HEK293 (cell line): ENCODE measurements around the gene LAMC2.
A peak's percentile ranks its signal among the peaks of the same experiment; 100 is the strongest.

Experiments
- FEZF1 ChIP-seq: fragments of 450-650 bp; formaldehyde crosslinking; IDR thresholded peaks from 2 replicates; pipeline ENCODE4 v1.5.1; 2016; ENCODE audit warnings: missing biosample characterization, missing genetic modification characterization
- MYNN ChIP-seq: fragments of 450-650 bp; formaldehyde crosslinking; IDR thresholded peaks from 2 replicates; pipeline ENCODE4 v1.5.1; 2016; ENCODE audit warnings: missing biosample characterization, missing genetic modification characterization, borderline replicate concordance
- RBAK ChIP-seq: fragments of 450-650 bp; formaldehyde crosslinking; IDR thresholded peaks from 2 replicates; pipeline ENCODE4 v1.5.1; 2016; ENCODE audit warnings: missing biosample characterization, missing genetic modification characterization
- ZBTB17 ChIP-seq: fragments of 450-650 bp; formaldehyde crosslinking; IDR thresholded peaks from 2 replicates; pipeline ENCODE4 v1.5.1; 2016; ENCODE audit warnings: missing biosample characterization, missing genetic modification characterization
- ZEB2 ChIP-seq: fragments of 450-650 bp; formaldehyde crosslinking; IDR thresholded peaks from 2 replicates; pipeline ENCODE4 v1.5.1; 2016; ENCODE audit warnings: missing biosample characterization, missing genetic modification characterization
- ZNF155 ChIP-seq: fragments of 450-650 bp; formaldehyde crosslinking; IDR thresholded peaks from 2 replicates; pipeline ENCODE4 v1.5.1; 2016; ENCODE audit warnings: missing biosample characterization, missing genetic modification characterization
- ZNF2 ChIP-seq: fragments of 450-650 bp; formaldehyde crosslinking; IDR thresholded peaks from 2 replicates; pipeline ENCODE4 v1.5.1; 2016; ENCODE audit warnings: missing biosample characterization, missing genetic modification characterization
- ZNF24 ChIP-seq: fragments of 450-650 bp; formaldehyde crosslinking; IDR thresholded peaks from 2 replicates; pipeline ENCODE4 v1.5.1; 2016; ENCODE audit warnings: missing biosample characterization, missing genetic modification characterization
- ZNF324 ChIP-seq: fragments of 450-650 bp; formaldehyde crosslinking; IDR thresholded peaks from 2 replicates; pipeline ENCODE4 v1.5.1; 2016; ENCODE audit warnings: missing biosample characterization, missing genetic modification characterization
- ZNF335 ChIP-seq: fragments of 450-650 bp; formaldehyde crosslinking; conservative IDR thresholded peaks from 2 replicates; pipeline ENCODE4 v1.5.1; 2016; ENCODE audit warnings: missing biosample characterization, missing genetic modification characterization
- ZNF394 ChIP-seq: fragments of 450-650 bp; formaldehyde crosslinking; IDR thresholded peaks from 2 replicates; pipeline ENCODE4 v1.5.1; 2016; ENCODE audit warnings: missing biosample characterization, missing genetic modification characterization, mild to moderate bottlenecking, moderate library complexity, borderline replicate concordance
- ZNF530 ChIP-seq: fragments of 450-650 bp; formaldehyde crosslinking; IDR thresholded peaks from 2 replicates; pipeline ENCODE4 v1.5.1; 2016; ENCODE audit warnings: low read depth, missing biosample characterization, missing genetic modification characterization
- ZNF610 ChIP-seq: fragments of 450-650 bp; formaldehyde crosslinking; IDR thresholded peaks from 2 replicates; pipeline ENCODE4 v1.5.1; 2016; ENCODE audit warnings: missing biosample characterization, missing genetic modification characterization, borderline replicate concordance
- ZNF629 ChIP-seq: fragments of 450-650 bp; formaldehyde crosslinking; IDR thresholded peaks from 2 replicates; pipeline ENCODE4 v1.5.1; 2017; ENCODE audit warnings: missing biosample characterization, missing genetic modification characterization
- ZNF660 ChIP-seq: fragments of 450-650 bp; IDR thresholded peaks from 2 replicates; pipeline ENCODE4 v1.5.1; 2018; ENCODE audit warnings: missing biosample characterization, mild to moderate bottlenecking, missing genetic modification characterization
- ZNF670 ChIP-seq: fragments of 450-650 bp; formaldehyde crosslinking; IDR thresholded peaks from 2 replicates; pipeline ENCODE4 v1.5.1; 2016; ENCODE audit warnings: missing biosample characterization, missing genetic modification characterization, low read depth
- ZNF707 ChIP-seq: fragments of 450-650 bp; formaldehyde crosslinking; IDR thresholded peaks from 2 replicates; pipeline ENCODE4 v1.5.1; 2016; ENCODE audit warnings: missing biosample characterization, missing genetic modification characterization
- ZNF791 ChIP-seq: fragments of 450-650 bp; formaldehyde crosslinking; IDR thresholded peaks from 2 replicates; pipeline ENCODE4 v1.5.1; 2016; ENCODE audit warnings: missing biosample characterization, missing genetic modification characterization
- ZNF843 ChIP-seq: fragments of 450-650 bp; formaldehyde crosslinking; IDR thresholded peaks from 2 replicates; pipeline ENCODE4 v1.5.1; 2016; ENCODE audit warnings: missing biosample characterization, missing genetic modification characterization
- ZSCAN23 ChIP-seq: fragments of 450-650 bp; formaldehyde crosslinking; IDR thresholded peaks from 2 replicates; pipeline ENCODE4 v1.5.1; 2016; ENCODE audit warnings: missing biosample characterization, missing genetic modification characterization
- TF ChIP-seq, protein P1 (sequence below): fragments of 450-650 bp; formaldehyde crosslinking; IDR thresholded peaks from 2 replicates; pipeline ENCODE4 v1.5.1; 2016; ENCODE audit warnings: missing biosample characterization, missing genetic modification characterization
- TF ChIP-seq, protein P2 (sequence below): fragments of 450-650 bp; formaldehyde crosslinking; IDR thresholded peaks from 2 replicates; pipeline ENCODE4 v1.5.1; 2016; ENCODE audit warnings: missing biosample characterization, missing genetic modification characterization
- TF ChIP-seq, protein P3 (sequence below): sonication (generic); formaldehyde crosslinking; IDR thresholded peaks from 2 replicates; pipeline ENCODE4 v1.8.1; 2022; ENCODE audit warnings: mild to moderate bottlenecking, moderate library complexity, missing genetic modification reagents
- TF ChIP-seq, protein P4 (sequence below): fragments of 450-650 bp; formaldehyde crosslinking; conservative IDR thresholded peaks from 2 replicates; pipeline ENCODE4 v1.5.1; 2016; ENCODE audit warnings: low read depth, missing biosample characterization, missing genetic modification characterization
- TF ChIP-seq, protein P5 (sequence below): fragments of 450-650 bp; formaldehyde crosslinking; IDR thresholded peaks from 2 replicates; pipeline ENCODE4 v1.5.1; 2016; ENCODE audit warnings: missing biosample characterization, missing genetic modification characterization
- TF ChIP-seq, protein P6 (sequence below): fragments of 450-650 bp; formaldehyde crosslinking; IDR thresholded peaks from 2 replicates; pipeline ENCODE4 v1.5.1; 2016; ENCODE audit warnings: missing biosample characterization, missing genetic modification characterization

Gene LAMC2

DNA sequence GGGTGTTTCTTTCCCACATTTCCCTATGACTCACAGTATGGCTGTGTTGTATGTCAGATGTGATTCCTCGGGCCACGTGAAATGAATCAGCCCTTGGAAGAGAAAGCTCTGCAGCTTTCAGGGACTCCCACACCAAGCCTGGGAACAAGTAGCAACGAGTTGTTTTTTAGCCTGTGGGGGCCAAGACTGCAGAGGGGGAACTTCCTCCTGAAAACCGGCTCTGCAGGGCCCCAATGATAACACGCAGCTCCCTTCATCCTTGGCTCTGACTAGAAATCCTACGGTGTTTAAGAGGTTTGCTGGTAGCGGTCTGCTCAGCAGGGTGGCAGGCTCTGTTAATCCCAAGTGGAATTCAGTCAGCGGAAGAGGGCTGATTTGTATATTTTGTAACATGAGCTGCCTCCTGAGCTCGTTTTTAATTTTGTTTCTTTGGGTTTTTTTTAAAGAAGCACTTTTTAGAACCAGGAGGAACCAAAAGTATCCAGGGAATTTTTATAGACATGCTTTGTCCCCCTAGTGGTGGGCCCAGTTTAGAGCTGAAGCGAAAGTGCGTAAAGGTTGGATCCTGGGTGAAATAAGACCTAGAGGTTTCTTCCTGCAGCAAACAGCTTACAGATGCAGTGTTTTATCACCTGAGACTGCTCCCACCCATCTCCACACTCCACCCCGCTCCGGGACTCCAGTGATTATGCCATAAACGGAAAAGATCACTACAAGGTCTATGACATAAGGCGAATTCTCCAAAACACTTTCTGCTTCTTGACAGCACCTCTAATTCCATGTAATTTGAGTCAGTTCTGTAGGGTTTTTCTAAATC is 48.8 kb downstream of the LAMC2 start (continued):
- TF ChIP-seq, protein P1, sequence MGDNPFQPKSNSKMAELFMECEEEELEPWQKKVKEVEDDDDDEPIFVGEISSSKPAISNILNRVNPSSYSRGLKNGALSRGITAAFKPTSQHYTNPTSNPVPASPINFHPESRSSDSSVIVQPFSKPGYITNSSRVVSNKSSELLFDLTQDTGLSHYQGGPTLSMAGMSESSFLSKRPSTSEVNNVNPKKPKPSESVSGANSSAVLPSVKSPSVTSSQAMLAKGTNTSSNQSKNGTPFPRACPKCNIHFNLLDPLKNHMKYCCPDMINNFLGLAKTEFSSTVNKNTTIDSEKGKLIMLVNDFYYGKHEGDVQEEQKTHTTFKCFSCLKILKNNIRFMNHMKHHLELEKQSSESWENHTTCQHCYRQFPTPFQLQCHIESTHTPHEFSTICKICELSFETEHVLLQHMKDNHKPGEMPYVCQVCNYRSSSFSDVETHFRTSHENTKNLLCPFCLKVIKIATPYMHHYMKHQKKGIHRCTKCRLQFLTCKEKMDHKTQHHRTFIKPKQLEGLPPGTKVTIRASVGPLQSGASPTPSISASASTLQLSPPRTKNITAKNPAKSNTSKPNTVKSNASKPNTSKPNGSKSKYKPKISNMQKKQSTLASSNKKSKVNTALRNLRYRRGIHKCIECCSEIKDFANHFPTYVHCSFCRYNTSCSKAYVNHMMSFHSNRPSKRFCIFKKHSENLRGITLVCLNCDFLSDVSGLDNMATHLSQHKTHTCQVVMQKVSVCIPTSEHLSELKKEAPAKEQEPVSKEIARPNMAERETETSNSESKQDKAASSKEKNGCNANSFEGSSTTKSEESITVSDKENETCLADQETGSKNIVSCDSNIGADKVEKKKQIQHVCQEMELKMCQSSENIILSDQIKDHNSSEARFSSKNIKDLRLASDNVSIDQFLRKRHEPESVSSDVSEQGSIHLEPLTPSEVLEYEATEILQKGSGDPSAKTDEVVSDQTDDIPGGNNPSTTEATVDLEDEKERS (tag by site-specific recombination) = 0 out of 2 replicates have a peak, but pooled peaks have one; percentile 10
- no peak for TF ChIP-seq RBAK (tag by site-specific recombination)
- no peak for TF ChIP-seq ZNF791 (tag by site-specific recombination)
- peak; percentile 83 for TF ChIP-seq ZNF843 (tag by site-specific recombination)
- TF ChIP-seq ZNF660 = peak; percentile 93
- TF ChIP-seq ZNF610 = peak; percentile 48; the same call in 1 of the 2 replicates
- TF ChIP-seq FEZF1 = peak; percentile 78
- TF ChIP-seq, protein P2, sequence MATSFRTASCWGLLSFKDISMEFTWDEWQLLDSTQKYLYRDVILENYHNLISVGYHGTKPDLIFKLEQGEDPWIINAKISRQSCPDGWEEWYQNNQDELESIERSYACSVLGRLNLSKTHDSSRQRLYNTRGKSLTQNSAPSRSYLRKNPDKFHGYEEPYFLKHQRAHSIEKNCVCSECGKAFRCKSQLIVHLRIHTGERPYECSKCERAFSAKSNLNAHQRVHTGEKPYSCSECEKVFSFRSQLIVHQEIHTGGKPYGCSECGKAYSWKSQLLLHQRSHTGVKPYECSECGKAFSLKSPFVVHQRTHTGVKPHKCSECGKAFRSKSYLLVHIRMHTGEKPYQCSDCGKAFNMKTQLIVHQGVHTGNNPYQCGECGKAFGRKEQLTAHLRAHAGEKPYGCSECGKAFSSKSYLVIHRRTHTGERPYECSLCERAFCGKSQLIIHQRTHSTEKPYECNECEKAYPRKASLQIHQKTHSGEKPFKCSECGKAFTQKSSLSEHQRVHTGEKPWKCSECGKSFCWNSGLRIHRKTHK (tag by site-specific recombination) = no peak
- no peak for TF ChIP-seq ZNF670 (tag by site-specific recombination)
- no peak for TF ChIP-seq ZNF155
- TF ChIP-seq ZEB2 = peak; percentile 85
- TF ChIP-seq ZNF707 = 0 out of 2 replicates have a peak, but pooled peaks have one; percentile 30
- TF ChIP-seq, protein P3, sequence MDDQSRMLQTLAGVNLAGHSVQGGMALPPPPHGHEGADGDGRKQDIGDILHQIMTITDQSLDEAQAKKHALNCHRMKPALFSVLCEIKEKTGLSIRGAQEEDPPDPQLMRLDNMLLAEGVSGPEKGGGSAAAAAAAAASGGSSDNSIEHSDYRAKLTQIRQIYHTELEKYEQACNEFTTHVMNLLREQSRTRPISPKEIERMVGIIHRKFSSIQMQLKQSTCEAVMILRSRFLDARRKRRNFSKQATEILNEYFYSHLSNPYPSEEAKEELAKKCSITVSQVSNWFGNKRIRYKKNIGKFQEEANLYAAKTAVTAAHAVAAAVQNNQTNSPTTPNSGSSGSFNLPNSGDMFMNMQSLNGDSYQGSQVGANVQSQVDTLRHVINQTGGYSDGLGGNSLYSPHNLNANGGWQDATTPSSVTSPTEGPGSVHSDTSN (CRISPR knock-in tag) = no peak
- TF ChIP-seq ZSCAN23 (tag by site-specific recombination) = peak; percentile 55; the same call in 1 of the 2 replicates
- no peak for TF ChIP-seq MYNN (tag by site-specific recombination)
- peak; percentile 66 for TF ChIP-seq ZNF394 (tag by site-specific recombination)
- TF ChIP-seq, protein P4, sequence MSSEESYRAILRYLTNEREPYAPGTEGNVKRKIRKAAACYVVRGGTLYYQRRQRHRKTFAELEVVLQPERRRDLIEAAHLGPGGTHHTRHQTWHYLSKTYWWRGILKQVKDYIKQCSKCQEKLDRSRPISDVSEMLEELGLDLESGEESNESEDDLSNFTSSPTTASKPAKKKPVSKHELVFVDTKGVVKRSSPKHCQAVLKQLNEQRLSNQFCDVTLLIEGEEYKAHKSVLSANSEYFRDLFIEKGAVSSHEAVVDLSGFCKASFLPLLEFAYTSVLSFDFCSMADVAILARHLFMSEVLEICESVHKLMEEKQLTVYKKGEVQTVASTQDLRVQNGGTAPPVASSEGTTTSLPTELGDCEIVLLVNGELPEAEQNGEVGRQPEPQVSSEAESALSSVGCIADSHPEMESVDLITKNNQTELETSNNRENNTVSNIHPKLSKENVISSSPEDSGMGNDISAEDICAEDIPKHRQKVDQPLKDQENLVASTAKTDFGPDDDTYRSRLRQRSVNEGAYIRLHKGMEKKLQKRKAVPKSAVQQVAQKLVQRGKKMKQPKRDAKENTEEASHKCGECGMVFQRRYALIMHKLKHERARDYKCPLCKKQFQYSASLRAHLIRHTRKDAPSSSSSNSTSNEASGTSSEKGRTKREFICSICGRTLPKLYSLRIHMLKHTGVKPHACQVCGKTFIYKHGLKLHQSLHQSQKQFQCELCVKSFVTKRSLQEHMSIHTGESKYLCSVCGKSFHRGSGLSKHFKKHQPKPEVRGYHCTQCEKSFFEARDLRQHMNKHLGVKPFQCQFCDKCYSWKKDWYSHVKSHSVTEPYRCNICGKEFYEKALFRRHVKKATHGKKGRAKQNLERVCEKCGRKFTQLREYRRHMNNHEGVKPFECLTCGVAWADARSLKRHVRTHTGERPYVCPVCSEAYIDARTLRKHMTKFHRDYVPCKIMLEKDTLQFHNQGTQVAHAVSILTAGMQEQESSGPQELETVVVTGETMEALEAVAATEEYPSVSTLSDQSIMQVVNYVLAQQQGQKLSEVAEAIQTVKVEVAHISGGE (tag by site-specific recombination) = no peak
- no peak for TF ChIP-seq ZNF324
- TF ChIP-seq, protein P5, sequence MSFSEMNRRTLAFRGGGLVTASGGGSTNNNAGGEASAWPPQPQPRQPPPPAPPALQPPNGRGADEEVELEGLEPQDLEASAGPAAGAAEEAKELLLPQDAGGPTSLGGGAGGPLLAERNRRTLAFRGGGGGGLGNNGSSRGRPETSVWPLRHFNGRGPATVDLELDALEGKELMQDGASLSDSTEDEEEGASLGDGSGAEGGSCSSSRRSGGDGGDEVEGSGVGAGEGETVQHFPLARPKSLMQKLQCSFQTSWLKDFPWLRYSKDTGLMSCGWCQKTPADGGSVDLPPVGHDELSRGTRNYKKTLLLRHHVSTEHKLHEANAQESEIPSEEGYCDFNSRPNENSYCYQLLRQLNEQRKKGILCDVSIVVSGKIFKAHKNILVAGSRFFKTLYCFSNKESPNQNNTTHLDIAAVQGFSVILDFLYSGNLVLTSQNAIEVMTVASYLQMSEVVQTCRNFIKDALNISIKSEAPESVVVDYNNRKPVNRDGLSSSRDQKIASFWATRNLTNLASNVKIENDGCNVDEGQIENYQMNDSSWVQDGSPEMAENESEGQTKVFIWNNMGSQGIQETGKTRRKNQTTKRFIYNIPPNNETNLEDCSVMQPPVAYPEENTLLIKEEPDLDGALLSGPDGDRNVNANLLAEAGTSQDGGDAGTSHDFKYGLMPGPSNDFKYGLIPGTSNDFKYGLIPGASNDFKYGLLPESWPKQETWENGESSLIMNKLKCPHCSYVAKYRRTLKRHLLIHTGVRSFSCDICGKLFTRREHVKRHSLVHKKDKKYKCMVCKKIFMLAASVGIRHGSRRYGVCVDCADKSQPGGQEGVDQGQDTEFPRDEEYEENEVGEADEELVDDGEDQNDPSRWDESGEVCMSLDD (tag by site-specific recombination) = no peak
- TF ChIP-seq, protein P6, sequence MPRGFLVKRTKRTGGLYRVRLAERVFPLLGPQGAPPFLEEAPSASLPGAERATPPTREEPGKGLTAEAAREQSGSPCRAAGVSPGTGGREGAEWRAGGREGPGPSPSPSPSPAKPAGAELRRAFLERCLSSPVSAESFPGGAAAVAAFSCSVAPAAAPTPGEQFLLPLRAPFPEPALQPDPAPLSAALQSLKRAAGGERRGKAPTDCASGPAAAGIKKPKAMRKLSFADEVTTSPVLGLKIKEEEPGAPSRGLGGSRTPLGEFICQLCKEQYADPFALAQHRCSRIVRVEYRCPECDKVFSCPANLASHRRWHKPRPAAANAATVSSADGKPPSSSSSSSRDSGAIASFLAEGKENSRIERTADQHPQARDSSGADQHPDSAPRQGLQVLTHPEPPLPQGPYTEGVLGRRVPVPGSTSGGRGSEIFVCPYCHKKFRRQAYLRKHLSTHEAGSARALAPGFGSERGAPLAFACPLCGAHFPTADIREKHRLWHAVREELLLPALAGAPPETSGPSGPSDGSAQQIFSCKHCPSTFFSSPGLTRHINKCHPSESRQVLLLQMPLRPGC = peak; percentile 79
- TF ChIP-seq ZBTB17 (tag by site-specific recombination) = peak; percentile 94
- peak; percentile 76 for TF ChIP-seq ZNF335
- no peak for TF ChIP-seq ZNF530 (tag by site-specific recombination)
- peak; percentile 84 for TF ChIP-seq ZNF629 (tag by site-specific recombination)
- peak; percentile 67 for TF ChIP-seq ZNF2
- TF ChIP-seq ZNF24 (tag by site-specific recombination) = peak; percentile 92; the same call in 1 of the 2 replicates
